ACC112 (cell line): ENCODE data around the gene NAGA.
A peak's percentile ranks its signal among the peaks of the same experiment; 100 is the strongest.

Source experiments
- H2AFZ ChIP-seq: fragments of 200-600 bp; sonication (generic); one replicate; pipeline ENCODE4 v1.6.0; 2017; ENCODE audit warnings: antibody characterized with exemption, low read length; ENCODE audit not compliant: unreplicated experiment
- H3K27ac ChIP-seq: fragments of 200-600 bp; sonication (generic); 2 replicates; pipeline ENCODE4 v1.5.1; 2014; ENCODE audit warnings: low read depth, mild to moderate bottlenecking, antibody characterized with exemption, low read length, moderate library complexity
- H3K27me3 ChIP-seq: fragments of 200-600 bp; sonication (generic); 2 replicates; pipeline ENCODE4 v1.6.1; 2014; ENCODE audit warnings: mild to moderate bottlenecking, antibody characterized with exemption, low read length, moderate library complexity, mixed read lengths; ENCODE audit not compliant: insufficient read depth
- H3K36me3 ChIP-seq: fragments of 200-600 bp; sonication (generic); 2 replicates; pipeline ENCODE4 v1.6.1; 2016; ENCODE audit warnings: mild to moderate bottlenecking, antibody characterized with exemption, low read length, moderate library complexity, mixed read lengths; ENCODE audit not compliant: insufficient read depth
- H3K4me1 ChIP-seq: fragments of 200-600 bp; sonication (generic); one replicate; pipeline ENCODE4 v1.6.1; 2016; ENCODE audit warnings: low read length, mixed read lengths; ENCODE audit not compliant: insufficient read depth, unreplicated experiment, control insufficient read depth
- H3K4me3 ChIP-seq: fragments of 200-600 bp; sonication (generic); 2 replicates; pipeline ENCODE4 v1.5.1; 2014; ENCODE audit warnings: mild to moderate bottlenecking, low read depth, low read length
- H3K79me2 ChIP-seq: fragments of 200-600 bp; sonication (generic); one replicate; pipeline ENCODE4 v1.6.0; 2016; ENCODE audit warnings: low read length; ENCODE audit not compliant: control insufficient read depth, unreplicated experiment, insufficient read depth

Gene NAGA

DNA sequence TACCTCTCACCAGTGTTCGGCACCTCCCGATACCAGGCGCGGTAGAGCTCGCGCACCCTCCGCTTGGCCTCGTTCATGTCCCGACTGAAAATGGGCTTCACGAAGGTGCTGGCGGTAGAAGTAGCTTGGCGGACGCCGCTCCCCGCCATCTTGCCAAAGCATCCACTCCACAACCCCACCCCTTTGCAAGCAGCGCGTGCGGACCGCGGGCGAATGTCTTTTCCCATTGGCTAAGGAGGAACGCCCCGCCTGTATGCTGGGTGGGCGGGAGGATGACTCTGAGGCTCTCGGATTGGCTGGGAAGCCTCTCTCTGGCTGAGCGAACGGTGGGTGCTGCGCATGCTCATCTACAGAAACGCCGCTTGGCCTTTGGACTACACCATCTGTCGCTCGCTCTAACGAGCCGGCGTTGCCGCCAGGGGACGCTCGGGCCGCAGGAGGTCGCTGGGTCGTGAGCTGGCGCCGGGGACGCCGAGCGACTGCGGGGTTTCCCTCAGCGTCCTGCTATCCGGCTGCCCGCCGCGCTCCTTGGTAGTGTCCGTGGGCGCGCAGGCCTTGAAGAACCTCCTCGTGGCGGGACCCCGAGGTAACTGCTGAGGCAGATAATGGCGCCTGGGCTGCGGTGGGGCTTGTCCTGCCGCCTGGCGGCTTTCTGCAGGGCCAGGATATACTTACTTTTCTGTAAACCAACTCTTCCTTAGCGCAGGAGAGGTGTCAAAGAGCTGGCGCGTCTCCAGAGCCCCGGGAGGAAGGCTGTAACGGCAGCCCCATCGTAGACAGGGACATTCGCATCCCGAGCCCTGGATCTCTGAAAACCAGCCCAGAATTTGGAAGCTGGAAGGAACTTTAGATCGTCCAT lies 20.2 kb upstream of the NAGA start, which contains the start of gene NDUFA6:
TSS of gene NDUFA6 (minus strand) at position 177 of the 859 bp plus-strand sequence. CDS start at position 149, 28 bp downstream.
- Histone ChIP-seq H3K27ac (peak within 1 kb of the TSS; percentile 90), H3K4me1 (peaks cover 3% of the 10 kb centered on the region), H2AFZ (peak within 1 kb of the TSS; percentile 98), H3K36me3 (no peaks in the 10 kb centered on the region), H3K27me3 (no peaks in the 10 kb centered on the region), H3K79me2 (peaks cover 12% of the 10 kb centered on the region), H3K4me3 (peak within 1 kb of the TSS; percentile 98)

GRCh38 chr22:42086051-42086450 lies 15.4 kb upstream of the NAGA start:
- H3K4me3 ChIP-seq, result no peak overlapping the region
- no peaks in the 10 kb centered on the region for H3K4me1 ChIP-seq
- no peaks in the 10 kb centered on the region for H3K27me3 ChIP-seq
- no peak overlapping the region for H2AFZ ChIP-seq
- no peaks in the 10 kb centered on the region for H3K36me3 ChIP-seq
- peaks cover 12% of the 10 kb centered on the region for H3K79me2 ChIP-seq
- H3K27ac ChIP-seq, result no peak overlapping the region

DNA sequence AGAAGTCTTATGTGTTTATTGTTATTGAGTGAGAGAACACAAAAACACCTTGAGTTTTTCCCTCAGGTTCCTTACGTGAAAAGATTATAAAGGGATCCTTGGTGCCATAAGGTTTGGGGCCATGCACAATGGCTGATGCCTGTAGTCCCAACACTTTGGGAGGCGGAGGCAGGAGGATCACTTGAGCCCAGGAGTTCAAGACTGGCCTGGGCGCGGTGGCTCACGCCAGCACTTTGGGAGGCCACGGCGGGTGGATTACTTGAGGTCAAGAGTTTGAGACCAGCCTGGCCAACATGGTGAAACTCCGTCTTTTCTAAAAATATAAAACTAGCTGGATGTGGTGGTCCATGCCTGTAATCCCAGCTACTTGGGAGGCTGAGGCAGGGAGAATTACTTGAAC lies 14.3 kb upstream of the NAGA start:
- Histone ChIP-seq H3K79me2 (peaks cover 12% of the 10 kb centered on the region), H3K4me1 (peaks cover 4% of the 10 kb centered on the region), H3K27me3 (no peaks in the 10 kb centered on the region), H3K4me3 (no peak overlapping the region), H3K27ac (no peak overlapping the region), H3K36me3 (no peaks in the 10 kb centered on the region), H2AFZ (no peak overlapping the region)

DNA sequence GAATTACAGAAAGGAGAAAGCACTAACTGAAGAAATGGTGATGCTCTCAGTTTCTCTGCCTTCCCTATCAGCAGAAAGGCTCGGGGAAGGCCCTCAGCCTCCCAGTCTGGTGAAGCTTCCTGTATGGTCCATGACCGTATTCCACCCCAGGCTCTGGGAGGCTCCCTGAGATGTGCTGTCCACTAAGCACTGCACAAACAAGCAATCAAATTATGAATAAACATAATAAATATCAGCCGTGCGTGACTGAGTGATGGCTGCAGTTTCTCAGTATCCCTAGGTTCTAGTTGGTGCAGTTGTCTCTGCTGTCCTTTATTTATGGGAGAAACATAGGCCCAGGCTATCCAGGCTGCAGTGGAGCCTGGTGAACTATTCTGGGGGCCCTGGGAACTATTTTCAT lies 12.5 kb upstream of the NAGA start:
- Histone ChIP-seq H3K27ac (no peak overlapping the region), H3K79me2 (no peaks in the 10 kb centered on the region), H2AFZ (no peak overlapping the region), H3K4me1 (peaks cover 14% of the 10 kb centered on the region), H3K36me3 (no peaks in the 10 kb centered on the region), H3K4me3 (no peak overlapping the region), H3K27me3 (no peaks in the 10 kb centered on the region)

- Histone ChIP-seq H3K4me1 (peaks cover 19% of the 10 kb centered on the region), H3K27me3 (no peaks in the 10 kb centered on the region), H3K36me3 (peaks cover 4% of the 10 kb centered on the region; the same call in 1 of the 2 replicates), H3K27ac (peak overlapping the region; percentile 84; the same call in 1 of the 2 replicates), H2AFZ (peak overlapping the region; percentile 59), H3K4me3 (peak overlapping the region; percentile 81), H3K79me2 (peaks cover 4% of the 10 kb centered on the region)
Measured at GRCh38 chr22:42080287-42080686, 9.7 kb upstream of the NAGA start.

DNA sequence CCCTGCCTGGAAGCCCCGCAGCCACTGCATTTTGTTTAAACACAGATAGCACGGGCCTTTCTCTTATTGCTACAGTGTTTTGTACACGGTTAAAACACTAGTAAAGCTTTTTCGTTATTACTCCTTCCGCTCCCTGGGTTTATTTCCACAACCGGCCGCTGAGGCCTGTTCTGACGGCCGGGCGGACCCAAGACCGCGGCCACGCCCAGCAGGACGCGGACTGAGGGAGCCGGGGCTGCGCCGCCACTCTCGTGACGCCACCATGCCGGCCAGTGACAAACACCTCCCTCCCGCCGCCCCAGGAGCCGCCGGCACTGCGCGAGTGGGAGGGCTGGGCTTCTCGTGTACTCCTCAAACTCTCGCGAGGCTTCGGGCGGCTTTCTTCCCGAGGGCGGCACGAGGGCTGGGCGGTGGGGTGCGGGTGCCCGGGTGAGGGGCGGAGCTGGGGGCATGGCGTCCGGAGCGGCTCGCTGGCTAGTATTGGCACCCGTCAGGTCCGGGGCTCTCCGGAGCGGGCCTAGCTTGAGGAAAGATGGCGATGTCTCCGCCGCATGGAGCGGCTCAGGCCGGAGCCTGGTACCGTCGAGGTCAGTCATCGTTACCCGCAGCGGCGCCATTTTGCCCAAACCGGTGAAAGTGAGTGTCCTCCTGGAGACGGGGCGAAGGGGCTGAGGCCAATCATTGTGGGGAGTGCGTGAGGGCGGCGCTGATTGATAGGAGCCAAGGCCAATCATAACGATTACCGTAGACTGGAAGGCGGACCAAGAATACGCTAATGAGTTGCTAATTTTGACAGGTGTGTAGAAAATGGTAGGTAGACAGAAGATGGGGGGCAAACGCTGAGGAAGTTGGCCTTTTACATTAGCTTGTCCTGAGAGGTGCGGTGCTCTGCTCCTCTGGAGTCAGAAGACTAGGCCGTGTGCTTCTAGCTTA lies 9.0 kb upstream of the NAGA start, which contains the start of gene SMDT1:
TSS of gene SMDT1 (plus strand) at position 382 of the 933 bp plus-strand sequence. CDS start at position 451, 69 bp downstream.
- Histone ChIP-seq H3K4me1 (peaks cover 22% of the 10 kb centered on the region), H3K79me2 (peaks cover 9% of the 10 kb centered on the region), H3K27me3 (no peaks in the 10 kb centered on the region), H3K4me3 (peak within 1 kb of the TSS; percentile 81), H2AFZ (peak within 1 kb of the TSS; percentile 59), H3K27ac (peak within 1 kb of the TSS; percentile 84), H3K36me3 (peaks cover 4% of the 10 kb centered on the region; the same call in 1 of the 2 replicates)

- Histone ChIP-seq H3K79me2 (peaks cover 18% of the 10 kb centered on the region), H2AFZ (no peak overlapping the region), H3K27me3 (no peaks in the 10 kb centered on the region), H3K27ac (peak overlapping the region; percentile 84), H3K4me3 (peak overlapping the region; percentile 81), H3K4me1 (peaks cover 23% of the 10 kb centered on the region), H3K36me3 (peaks cover 4% of the 10 kb centered on the region; the same call in 1 of the 2 replicates)
Measured at GRCh38 chr22:42078469-42079318, 8.1 kb upstream of the NAGA start.

DNA sequence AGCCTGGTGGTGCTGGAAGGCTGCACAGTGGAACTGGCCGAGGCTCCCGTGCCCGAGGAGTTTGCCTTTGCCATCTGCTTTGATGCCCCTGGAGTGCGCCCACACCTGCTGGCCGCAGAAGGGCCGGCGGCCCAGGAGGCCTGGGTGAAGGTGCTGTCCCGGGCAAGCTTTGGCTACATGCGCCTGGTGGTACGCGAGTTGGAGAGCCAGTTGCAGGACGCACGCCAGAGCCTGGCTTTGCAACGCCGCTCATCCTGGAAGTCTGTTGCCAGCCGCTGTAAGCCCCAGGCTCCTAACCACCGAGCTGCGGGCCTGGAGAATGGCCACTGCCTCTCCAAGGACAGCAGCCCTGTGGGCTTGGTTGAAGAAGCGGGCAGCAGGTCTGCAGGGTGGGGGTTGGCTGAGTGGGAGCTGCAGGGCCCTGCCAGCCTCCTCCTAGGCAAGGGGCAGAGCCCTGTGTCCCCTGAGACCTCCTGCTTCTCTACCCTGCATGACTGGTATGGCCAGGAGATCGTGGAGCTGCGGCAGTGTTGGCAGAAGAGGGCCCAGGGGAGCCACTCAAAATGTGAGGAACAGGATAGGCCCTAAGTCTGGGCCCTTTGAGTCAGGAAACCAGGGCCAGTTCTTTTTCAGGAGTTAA lies 7.0 kb upstream of the NAGA start:
- Histone ChIP-seq H3K4me1 (peaks cover 30% of the 10 kb centered on the region), H3K79me2 (peaks cover 24% of the 10 kb centered on the region), H3K27ac (peak overlapping the region; percentile 84; the same call in 1 of the 2 replicates), H3K4me3 (no peak overlapping the region), H3K36me3 (peaks cover 4% of the 10 kb centered on the region; the same call in 1 of the 2 replicates), H2AFZ (no peak overlapping the region), H3K27me3 (no peaks in the 10 kb centered on the region)

DNA sequence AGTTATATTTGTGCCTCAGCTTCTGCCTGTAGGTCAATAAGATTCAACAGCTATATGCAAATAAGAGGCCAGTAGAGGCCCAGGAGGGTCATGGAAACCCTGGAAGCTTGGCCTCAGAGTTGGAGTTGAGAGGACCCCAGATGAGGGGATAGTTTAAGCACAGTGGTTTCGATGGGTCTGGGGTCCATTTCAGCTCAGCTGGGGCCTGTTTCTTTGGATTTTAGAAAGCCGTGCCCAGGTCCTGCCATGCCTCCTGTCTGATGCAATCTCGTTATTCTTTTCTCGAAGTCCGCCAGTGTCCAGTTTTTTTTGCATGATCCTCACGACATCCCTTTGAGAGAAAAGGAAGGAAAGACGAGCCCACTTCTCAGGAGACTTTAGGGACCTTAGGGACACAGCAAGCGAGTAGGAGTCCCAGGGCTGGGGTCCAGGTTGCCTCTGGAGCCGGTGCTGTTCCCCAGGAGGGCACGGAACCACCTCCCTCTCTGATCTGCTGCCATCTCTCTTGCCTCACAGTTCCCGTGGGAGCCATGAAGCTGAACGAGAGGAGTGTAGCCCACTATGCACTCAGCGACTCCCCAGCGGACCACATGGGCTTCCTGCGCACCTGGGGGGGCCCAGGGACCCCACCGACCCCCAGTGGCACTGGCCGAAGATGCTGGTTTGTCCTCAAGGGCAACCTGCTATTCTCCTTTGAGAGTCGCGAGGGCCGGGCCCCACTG lies 6.3 kb upstream of the NAGA start:
- Histone ChIP-seq H2AFZ (no peak overlapping the region), H3K27ac (no peak overlapping the region), H3K36me3 (peaks cover 4% of the 10 kb centered on the region; the same call in 1 of the 2 replicates), H3K4me1 (peaks cover 30% of the 10 kb centered on the region), H3K27me3 (no peaks in the 10 kb centered on the region), H3K79me2 (peaks cover 24% of the 10 kb centered on the region), H3K4me3 (no peak overlapping the region)
